HepG2 (cell line): ENCODE results near the gene RBBP8. TPM values are rescaled to one million over a fixed set of nuclear protein-coding genes. Genes with fewer than 3 reads are reported as not detected.

Source experiments
- ATAC-seq: fragments of 200-7000 bp; cut with Tn5 transposase; 3 replicates; pipeline ENCODE4 v1.9.1; 2020; ENCODE audit warnings: mild to moderate bottlenecking, moderate library complexity
- BruUV-seq: library from RNA; stranded (reverse); fragments of 400-500 nt; replicated peaks from 2 replicates; lab custom pipeline; 2021; lab: Mats Ljungman, UMichigan
- CTCF ChIA-PET: fragments of 300-600 bp; formaldehyde crosslinking; extraction: SDS; loops from one replicate; lab custom pipeline; 2021; ENCODE audit warnings: low total read pairs, inconsistent platforms, low intra/inter-chr PET ratio; lab: Yijun Ruan, JAX
- POLR2A ChIA-PET: fragments of 350-600 bp; sonication (Branson Sonifier 250); formaldehyde crosslinking; loops from one replicate; lab custom pipeline; 2020; ENCODE audit warnings: antibody characterized with exemption, inconsistent platforms; lab: Yijun Ruan, JAX
- DNase-seq: peaks from one replicate; pipeline ENCODE4 v3.0.0-alpha.2; 2015; ENCODE audit warnings: low spot score
- FAIRE-seq: peaks from 3 replicates; lab custom pipeline; 2011; peaks lifted over from hg19 to GRCh38; lab: Jason Lieb, UNC
- H2AFZ ChIP-seq: one replicate; pipeline ENCODE4 v1.6.1; 2011; ENCODE audit warnings: low read length, inconsistent platforms
- H3K27ac ChIP-seq: fragments of 300-600 bp; 3 replicates; pipeline ENCODE4 v1.8.0; 2011; ENCODE audit warnings: mixed run types, mild to moderate bottlenecking, mixed read lengths, low read length, inconsistent platforms; ENCODE audit not compliant: insufficient read depth; ENCODE audit errors: extremely low read length
- H3K27me3 ChIP-seq, 2 experiments: fragments of 200-600 bp in 1 of 2; 2 replicates in 1 of 2; 3 replicates in 1 of 2; pipeline versions ENCODE4 v1.6.0 to v1.8.0; 2011; ENCODE audit warnings: low read length in 2 of 2, mild to moderate bottlenecking in 2 of 2, moderate library complexity in 2 of 2, inconsistent platforms in 1 of 2; ENCODE audit not compliant: insufficient read depth in 2 of 2, control insufficient read depth in 1 of 2
- H3K36me3 ChIP-seq, 2 experiments: fragments of 200-600 bp in 1 of 2; replicated peaks in 1 of 2; 2 replicates in 1 of 2; 3 replicates in 1 of 2; pipeline versions ENCODE4 v1.5.1 to v1.8.0; 2011; ENCODE audit warnings: low read length in 2 of 2, inconsistent platforms in 1 of 2; ENCODE audit not compliant: insufficient read depth in 2 of 2, control insufficient read depth in 1 of 2
- H3K4me1 ChIP-seq: 2 replicates; pipeline ENCODE4 v1.5.1; 2012; ENCODE audit warnings: low read length, inconsistent platforms; ENCODE audit not compliant: insufficient read depth
- H3K4me2 ChIP-seq: 2 replicates; pipeline ENCODE4 v1.6.0; 2011; ENCODE audit warnings: low read depth, low read length, inconsistent platforms
- H3K4me3 ChIP-seq, 3 experiments: fragments of 200-600 bp in 1 of 3; sonication (generic), shearing (Covaris generic) in 1 of 3; replicated peaks in 1 of 3; 2 replicates each; pipeline ENCODE4 v1.5.1; 2011 to 2016; ENCODE audit warnings: low read length in 3 of 3, inconsistent platforms in 2 of 3, low read depth in 2 of 3, mild to moderate bottlenecking in 2 of 3, control low read depth in 1 of 3, mixed read lengths in 1 of 3; ENCODE audit not compliant: insufficient read depth in 1 of 3
- H3K79me2 ChIP-seq: one replicate; pipeline ENCODE4 v1.6.1; 2011; ENCODE audit warnings: low read length, inconsistent platforms; ENCODE audit not compliant: insufficient read depth
- H3K9ac ChIP-seq: 2 replicates; pipeline ENCODE4 v1.6.0; 2011; ENCODE audit warnings: mild to moderate bottlenecking, low read depth, low read length, inconsistent platforms; ENCODE audit not compliant: insufficient read depth
- H3K9me3 ChIP-seq: 2 replicates; pipeline ENCODE4 v1.5.1; 2012; ENCODE audit warnings: mild to moderate bottlenecking, low read length
- H4K20me1 ChIP-seq: 2 replicates; pipeline ENCODE4 v1.6.0; 2011; ENCODE audit warnings: inconsistent platforms, mild to moderate bottlenecking, low read length, moderate library complexity; ENCODE audit not compliant: insufficient read depth
- BCL3 ChIP-seq: sonication (generic); formaldehyde crosslinking; IDR thresholded peaks from 2 replicates; pipeline ENCODE4 v1.5.1; 2020; ENCODE audit warnings: mild to moderate bottlenecking, missing genetic modification reagents, moderate library complexity
- CBFB ChIP-seq: sonication (generic); formaldehyde crosslinking; IDR thresholded peaks from 2 replicates; pipeline ENCODE4 v1.4.0; 2020; ENCODE audit warnings: missing genetic modification reagents
- CBX5 ChIP-seq: sonication (generic); formaldehyde crosslinking; IDR thresholded peaks from 2 replicates; pipeline ENCODE4 v1.4.0; 2020; ENCODE audit warnings: missing genetic modification reagents, borderline replicate concordance
- GLI4 ChIP-seq: sonication (generic); formaldehyde crosslinking; IDR thresholded peaks from 2 replicates; pipeline ENCODE4 v1.5.1; 2020; ENCODE audit warnings: missing genetic modification reagents, mild to moderate bottlenecking, moderate library complexity, borderline replicate concordance
- HBP1 ChIP-seq: IDR thresholded peaks from 2 replicates; pipeline ENCODE4 v1.6.1; 2016; ENCODE audit warnings: low read depth, control low read depth
- KAT7 ChIP-seq: IDR thresholded peaks from 2 replicates; pipeline ENCODE4 v1.6.1; 2018; ENCODE audit warnings: borderline replicate concordance, missing compliant biosample characterization
- MBNL3 ChIP-seq: fragments of 250-450 bp; sonication (Bioruptor Pico); conservative IDR thresholded peaks from 2 replicates; pipeline ENCODE4 v1.8.0; 2022; ENCODE audit warnings: mild to moderate bottlenecking, inconsistent platforms
- NR2F2 ChIP-seq: IDR thresholded peaks from 2 replicates; pipeline ENCODE4 v1.6.1; 2012; ENCODE audit warnings: low read depth, inconsistent platforms, borderline replicate concordance
- PHF8 ChIP-seq: sonication (generic); formaldehyde crosslinking; IDR thresholded peaks from 2 replicates; pipeline ENCODE4 v1.5.0; 2020; ENCODE audit warnings: missing genetic modification reagents
- PLSCR1 ChIP-seq: sonication (generic); formaldehyde crosslinking; IDR thresholded peaks from 2 replicates; pipeline ENCODE4 v1.5.0; 2020; ENCODE audit warnings: missing genetic modification reagents, mild to moderate bottlenecking, borderline replicate concordance
- RARA ChIP-seq: IDR thresholded peaks from 2 replicates; pipeline ENCODE4 v1.6.1; 2016; ENCODE audit warnings: missing genetic modification reagents, missing compliant biosample characterization
- RBM22 ChIP-seq: fragments of 200-400 bp; formaldehyde crosslinking; optimal IDR thresholded peaks from 2 replicates; pipeline ENCODE3; 2017; ENCODE audit warnings: mild to moderate bottlenecking, low read length, moderate library complexity
- TBX3 ChIP-seq: fragments of 450-650 bp; IDR thresholded peaks from 2 replicates; pipeline ENCODE4 v1.6.1; 2017; ENCODE audit warnings: antibody characterized with exemption, mild to moderate bottlenecking, inconsistent platforms, borderline replicate concordance
- THAP8 ChIP-seq: sonication (generic); formaldehyde crosslinking; IDR thresholded peaks from 2 replicates; pipeline ENCODE4 v1.5.1; 2020; ENCODE audit warnings: missing genetic modification reagents, mild to moderate bottlenecking, borderline replicate concordance
- ZNF121 ChIP-seq: sonication (generic); formaldehyde crosslinking; IDR thresholded peaks from 2 replicates; pipeline ENCODE4 v1.5.0; 2020; ENCODE audit warnings: mild to moderate bottlenecking, missing genetic modification reagents
- WGBS: methylation state at CpG from one replicate; pipeline ENCODE4 v1.1.6; 2017; ENCODE audit warnings: low lambda C conversion rate; 5-methylcytosine and 5-hydroxymethylcytosine counted together
- in situ Hi-C: cut with HindIII; loops from 2 replicates; pipeline ENCODE4 v1.10.0; 2017; ENCODE audit warnings: low pct_unique_long_range_greater_than_20kb; ENCODE audit not compliant: extremely low pct_ligation_motif_present
- intact Hi-C: fragments of 100-400 bp; cut with micrococcal nuclease; formaldehyde crosslinking; loops from one replicate; pipeline ENCODE4 v1.10.0; 2022; ENCODE audit not compliant: unreplicated experiment
- polyA plus RNA-seq, 8 experiments: library from polyadenylated mRNA; depleted of rRNA in 3 of 8; stranded (reverse) in 7 of 8; unstranded in 1 of 8; fragments of >200 nt; fragmentation: Illumina TruSeq in 4 of 8; extraction: Trizol in 4 of 8; gene quantifications; 2 replicates each; pipeline versions ENCODE4 v1.2.1 to v1.2.3, GENCODE V29; 2011 to 2016; ENCODE audit warnings: low read depth in 4 of 8, missing spikeins in 1 of 8, mixed read lengths in 1 of 8; ENCODE audit not compliant: insufficient read depth in 1 of 8
- total RNA-seq, 5 experiments: library from RNA; depleted of rRNA; stranded (reverse); fragments of >200 nt; fragmentation: Illumina TruSeq; extraction: Trizol; gene quantifications; 2 replicates each; pipeline ENCODE4 v1.2.3, GENCODE V29; 2016; ENCODE audit warnings: low read depth in 1 of 5
- TF ChIP-seq, protein P1 (sequence below): sonication (generic); formaldehyde crosslinking; IDR thresholded peaks from 2 replicates; pipeline ENCODE4 v1.4.0; 2020; ENCODE audit warnings: mild to moderate bottlenecking, missing genetic modification reagents

RBBP8 gene
- total and polyA plus RNA-seq, 2 of the 13 experiments (the other 11 are each of a cell fraction or from before 2014, with no cell fraction given) = 14.2 to 47.4 TPM

GRCh38 chr18:23036660-23037201 is 103.6 kb downstream of the RBBP8 start:
- intact Hi-C loops (no loop called here), in situ Hi-C loops (no loop called here)
- H3K36me3 ChIP-seq = no peaks in the 10 kb centered on the region
- CTCF ChIA-PET = no interaction called here
- BruUV-seq = no TSS peak
- DNase-seq (no peak), ATAC-seq (no peak), FAIRE-seq (no peak)
- no peaks in the 10 kb centered on the region for H4K20me1 ChIP-seq
- H3K9ac ChIP-seq = no peak overlapping the region
- H3K4me3 ChIP-seq = no peak overlapping the region
- H3K79me2 ChIP-seq = no peaks in the 10 kb centered on the region
- H2AFZ ChIP-seq = no peak overlapping the region
- no peaks in the 10 kb centered on the region for H3K4me1 ChIP-seq
- H3K4me2 ChIP-seq = no peak overlapping the region
- POLR2A ChIA-PET = no interaction called here
- no peaks in the 10 kb centered on the region for H3K27me3 ChIP-seq
- WGBS = 28% methylated on average over 3 of the region's 3 CpGs
- H3K9me3 ChIP-seq = no peaks in the 10 kb centered on the region
- H3K27ac ChIP-seq = no peak overlapping the region
- TF ChIP-seq, protein P1, sequence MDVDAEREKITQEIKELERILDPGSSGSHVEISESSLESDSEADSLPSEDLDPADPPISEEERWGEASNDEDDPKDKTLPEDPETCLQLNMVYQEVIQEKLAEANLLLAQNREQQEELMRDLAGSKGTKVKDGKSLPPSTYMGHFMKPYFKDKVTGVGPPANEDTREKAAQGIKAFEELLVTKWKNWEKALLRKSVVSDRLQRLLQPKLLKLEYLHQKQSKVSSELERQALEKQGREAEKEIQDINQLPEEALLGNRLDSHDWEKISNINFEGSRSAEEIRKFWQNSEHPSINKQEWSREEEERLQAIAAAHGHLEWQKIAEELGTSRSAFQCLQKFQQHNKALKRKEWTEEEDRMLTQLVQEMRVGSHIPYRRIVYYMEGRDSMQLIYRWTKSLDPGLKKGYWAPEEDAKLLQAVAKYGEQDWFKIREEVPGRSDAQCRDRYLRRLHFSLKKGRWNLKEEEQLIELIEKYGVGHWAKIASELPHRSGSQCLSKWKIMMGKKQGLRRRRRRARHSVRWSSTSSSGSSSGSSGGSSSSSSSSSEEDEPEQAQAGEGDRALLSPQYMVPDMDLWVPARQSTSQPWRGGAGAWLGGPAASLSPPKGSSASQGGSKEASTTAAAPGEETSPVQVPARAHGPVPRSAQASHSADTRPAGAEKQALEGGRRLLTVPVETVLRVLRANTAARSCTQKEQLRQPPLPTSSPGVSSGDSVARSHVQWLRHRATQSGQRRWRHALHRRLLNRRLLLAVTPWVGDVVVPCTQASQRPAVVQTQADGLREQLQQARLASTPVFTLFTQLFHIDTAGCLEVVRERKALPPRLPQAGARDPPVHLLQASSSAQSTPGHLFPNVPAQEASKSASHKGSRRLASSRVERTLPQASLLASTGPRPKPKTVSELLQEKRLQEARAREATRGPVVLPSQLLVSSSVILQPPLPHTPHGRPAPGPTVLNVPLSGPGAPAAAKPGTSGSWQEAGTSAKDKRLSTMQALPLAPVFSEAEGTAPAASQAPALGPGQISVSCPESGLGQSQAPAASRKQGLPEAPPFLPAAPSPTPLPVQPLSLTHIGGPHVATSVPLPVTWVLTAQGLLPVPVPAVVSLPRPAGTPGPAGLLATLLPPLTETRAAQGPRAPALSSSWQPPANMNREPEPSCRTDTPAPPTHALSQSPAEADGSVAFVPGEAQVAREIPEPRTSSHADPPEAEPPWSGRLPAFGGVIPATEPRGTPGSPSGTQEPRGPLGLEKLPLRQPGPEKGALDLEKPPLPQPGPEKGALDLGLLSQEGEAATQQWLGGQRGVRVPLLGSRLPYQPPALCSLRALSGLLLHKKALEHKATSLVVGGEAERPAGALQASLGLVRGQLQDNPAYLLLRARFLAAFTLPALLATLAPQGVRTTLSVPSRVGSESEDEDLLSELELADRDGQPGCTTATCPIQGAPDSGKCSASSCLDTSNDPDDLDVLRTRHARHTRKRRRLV (CRISPR knock-in tag) = no peak
- TF ChIP-seq RARA (CRISPR knock-in tag) = no peak
- TF ChIP-seq CBFB (CRISPR knock-in tag) = no peak
- TF ChIP-seq NR2F2 = no peak
- no peak for TF ChIP-seq ZNF121
- TF ChIP-seq BCL3 (CRISPR knock-in tag) = no peak
- no peak for TF ChIP-seq PLSCR1 (CRISPR knock-in tag)
- TF ChIP-seq TBX3 = no peak
- TF ChIP-seq KAT7 = no peak
- no peak for TF ChIP-seq THAP8 (CRISPR knock-in tag)
- no peak for TF ChIP-seq HBP1 (CRISPR knock-in tag)
- no peak for TF ChIP-seq PHF8 (CRISPR knock-in tag)
- no peak for TF ChIP-seq CBX5 (CRISPR knock-in tag)
- no peak for TF ChIP-seq GLI4
- no peak for TF ChIP-seq MBNL3 (CRISPR knock-in tag)
- no peak for TF ChIP-seq RBM22
